Measurements from ENCODE around the gene MCC.

Gene MCC

GRCh38 chr5:113480243-113480642, 8.0 kb downstream of the MCC start (continued):
- no peak for TF ChIP-seq SALL2 (tag by site-specific recombination; IDR thresholded peaks at IDR 0.05; ENCODE audit: borderline replicate concordance)
- TF ChIP-seq ZNF211 (tag by site-specific recombination; IDR thresholded peaks at IDR 0.05; ENCODE audit: low read depth) = no peak
- no peak for TF ChIP-seq ZNF510 (tag by site-specific recombination; IDR thresholded peaks at IDR 0.05; ENCODE audit: insufficient replicate concordance)
- TF ChIP-seq ZNF433 (tag by site-specific recombination; IDR thresholded peaks at IDR 0.05; ENCODE audit: low read depth) = no peak
- no peak for TF ChIP-seq IKZF3 (tag by site-specific recombination; IDR thresholded peaks at IDR 0.05)
- no peak for TF ChIP-seq ZNF707 (tag by site-specific recombination; IDR thresholded peaks at IDR 0.05)
- TF ChIP-seq KLF10 (tag by site-specific recombination; IDR thresholded peaks at IDR 0.05) = peak; percentile 21; the same call in 1 of the 2 replicates
- TF ChIP-seq PRDM1 (tag by site-specific recombination; IDR thresholded peaks at IDR 0.05) = no peak
- TF ChIP-seq ZNF48 (tag by site-specific recombination; IDR thresholded peaks at IDR 0.05) = no peak
- TF ChIP-seq ZNF488 (tag by site-specific recombination; IDR thresholded peaks at IDR 0.05) = no peak
- no peak for TF ChIP-seq ZNF629 (tag by site-specific recombination; IDR thresholded peaks at IDR 0.05)
- no peak for TF ChIP-seq ZNF280C (tag by site-specific recombination; IDR thresholded peaks at IDR 0.05)
- TF ChIP-seq HOXA7 (CRISPR knock-in tag; IDR thresholded peaks at IDR 0.05; ENCODE audit: borderline replicate concordance) = no peak
- TF ChIP-seq SCRT1 (tag by site-specific recombination; IDR thresholded peaks at IDR 0.05; ENCODE audit: borderline replicate concordance) = no peak
- no peak for TF ChIP-seq ZNF610 (tag by site-specific recombination; IDR thresholded peaks at IDR 0.05; ENCODE audit: borderline replicate concordance)
- TF ChIP-seq ZNF280D (tag by site-specific recombination; IDR thresholded peaks at IDR 0.05) = no peak
- TF ChIP-seq ELK4 (IDR thresholded peaks at IDR 0.05; ENCODE audit: borderline replicate concordance, low read depth, low read length) = no peak
- TF ChIP-seq ZNF354C (tag by site-specific recombination; IDR thresholded peaks at IDR 0.05; ENCODE audit: borderline replicate concordance, low read depth) = no peak
- TF ChIP-seq ZNF404 (tag by site-specific recombination; IDR thresholded peaks at IDR 0.05) = no peak
- TF ChIP-seq ZNF2 (tag by site-specific recombination; IDR thresholded peaks at IDR 0.05) = no peak
- peak; percentile 73 for TF ChIP-seq ZNF350 (tag by site-specific recombination; IDR thresholded peaks at IDR 0.05)
- TF ChIP-seq ZFP41 (tag by site-specific recombination; IDR thresholded peaks at IDR 0.05; ENCODE audit: borderline replicate concordance) = no peak
- 0 out of 2 replicates have a peak, but pooled peaks have one; percentile 11 for TF ChIP-seq BCL6B (tag by site-specific recombination; IDR thresholded peaks at IDR 0.05)
- no peak for TF ChIP-seq MYNN (tag by site-specific recombination; IDR thresholded peaks at IDR 0.05; ENCODE audit: borderline replicate concordance)
- TF ChIP-seq SP7 (tag by site-specific recombination; IDR thresholded peaks at IDR 0.05) = no peak
- TF ChIP-seq KLF1 (tag by site-specific recombination; IDR thresholded peaks at IDR 0.05) = no peak
- peak; percentile 74 for TF ChIP-seq ZNF830 (tag by site-specific recombination; IDR thresholded peaks at IDR 0.05; ENCODE audit: low read depth)
- TF ChIP-seq ZNF426 (tag by site-specific recombination; IDR thresholded peaks at IDR 0.05) = no peak
- TF ChIP-seq GFI1B (tag by site-specific recombination; IDR thresholded peaks at IDR 0.05) = no peak
- TF ChIP-seq ZNF704 (tag by site-specific recombination; IDR thresholded peaks at IDR 0.05) = no peak
- no peak for TF ChIP-seq REPIN1 (tag by site-specific recombination; IDR thresholded peaks at IDR 0.05; ENCODE audit: low read depth)
- peak; percentile 47; the same call in 1 of the 2 replicates for TF ChIP-seq ZNF544 (tag by site-specific recombination; IDR thresholded peaks at IDR 0.05)
